ENCODE measurements around the gene MTX1.

Gene MTX1

GRCh38 chr1:155256058-155256852 lies 47.8 kb downstream of the MTX1 start:
- no peak overlapping the region for H3K4me3 ChIP-seq (ENCODE audit: low read depth, low read length)
- TF ChIP-seq, protein P1, sequence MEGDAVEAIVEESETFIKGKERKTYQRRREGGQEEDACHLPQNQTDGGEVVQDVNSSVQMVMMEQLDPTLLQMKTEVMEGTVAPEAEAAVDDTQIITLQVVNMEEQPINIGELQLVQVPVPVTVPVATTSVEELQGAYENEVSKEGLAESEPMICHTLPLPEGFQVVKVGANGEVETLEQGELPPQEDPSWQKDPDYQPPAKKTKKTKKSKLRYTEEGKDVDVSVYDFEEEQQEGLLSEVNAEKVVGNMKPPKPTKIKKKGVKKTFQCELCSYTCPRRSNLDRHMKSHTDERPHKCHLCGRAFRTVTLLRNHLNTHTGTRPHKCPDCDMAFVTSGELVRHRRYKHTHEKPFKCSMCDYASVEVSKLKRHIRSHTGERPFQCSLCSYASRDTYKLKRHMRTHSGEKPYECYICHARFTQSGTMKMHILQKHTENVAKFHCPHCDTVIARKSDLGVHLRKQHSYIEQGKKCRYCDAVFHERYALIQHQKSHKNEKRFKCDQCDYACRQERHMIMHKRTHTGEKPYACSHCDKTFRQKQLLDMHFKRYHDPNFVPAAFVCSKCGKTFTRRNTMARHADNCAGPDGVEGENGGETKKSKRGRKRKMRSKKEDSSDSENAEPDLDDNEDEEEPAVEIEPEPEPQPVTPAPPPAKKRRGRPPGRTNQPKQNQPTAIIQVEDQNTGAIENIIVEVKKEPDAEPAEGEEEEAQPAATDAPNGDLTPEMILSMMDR (IDR thresholded peaks at IDR 0.05; ENCODE audit: borderline replicate concordance, insufficient read depth, low read depth, low read length): no peak

GRCh38 chr1:155260276-155260675 lies 51.8 kb downstream of the MTX1 start:
- TF ChIP-seq, protein P1 (IDR thresholded peaks at IDR 0.05; ENCODE audit: borderline replicate concordance, insufficient read depth, low read depth, low read length): no peak
- H3K4me3 ChIP-seq (ENCODE audit: low read depth, low read length): no peak overlapping the region

GRCh38 chr1:155261493-155261851 lies 53.0 kb downstream of the MTX1 start:
- H3K4me3 ChIP-seq (ENCODE audit: low read depth, low read length): peak overlapping the region; percentile 92
- TF ChIP-seq, protein P1 (IDR thresholded peaks at IDR 0.05; ENCODE audit: borderline replicate concordance, insufficient read depth, low read depth, low read length): no peak

- H3K4me3 ChIP-seq (ENCODE audit: low read depth, low read length): peak within 1 kb of the TSS; percentile 92
- TF ChIP-seq, protein P1 (IDR thresholded peaks at IDR 0.05; ENCODE audit: borderline replicate concordance, insufficient read depth, low read depth, low read length): no peak
Measured at GRCh38 chr1:155261852-155262673, 53.6 kb downstream of the MTX1 start, which contains the start of gene SCAMP3. TSS of gene SCAMP3 (minus strand) at chr1:155262360. CDS start at chr1:155262151, 209 bp downstream.

GRCh38 chr1:155263067-155263466 lies 54.6 kb downstream of the MTX1 start:
- no peak overlapping the region for H3K4me3 ChIP-seq (ENCODE audit: low read depth, low read length)
- TF ChIP-seq, protein P1 (IDR thresholded peaks at IDR 0.05; ENCODE audit: borderline replicate concordance, insufficient read depth, low read depth, low read length): no peak

Measured in GM12875 (cell line).